DOHH2 (cell line): ENCODE measurements around the gene PRKD3.

ENCODE experiments used
- H3F3A ChIP-seq: fragments of 200-600 bp; sonication (generic), shearing (Covaris generic); 2 replicates; pipeline ENCODE4 v1.6.0; 2016; ENCODE audit warnings: antibody characterized with exemption, mild to moderate bottlenecking; ENCODE audit not compliant: control insufficient read depth, insufficient read depth
- H3K27ac ChIP-seq: fragments of 200-600 bp; sonication (generic); 2 replicates; pipeline ENCODE4 v1.5.1; 2014; ENCODE audit warnings: low read depth, mild to moderate bottlenecking, low read length, moderate library complexity
- H3K27me3 ChIP-seq: fragments of 200-600 bp; sonication (generic); 2 replicates; pipeline ENCODE4 v1.6.1; 2014; ENCODE audit warnings: mild to moderate bottlenecking, low read length, mixed read lengths; ENCODE audit not compliant: control insufficient read depth
- H3K36me3 ChIP-seq: fragments of 200-600 bp; sonication (generic); 2 replicates; pipeline ENCODE4 v1.6.1; 2014; ENCODE audit warnings: mild to moderate bottlenecking, low read length, moderate library complexity, mixed read lengths; ENCODE audit not compliant: control insufficient read depth
- H3K4me1 ChIP-seq: fragments of 200-600 bp; sonication (generic); 2 replicates; pipeline ENCODE4 v1.6.1; 2014; ENCODE audit warnings: mild to moderate bottlenecking, low read length, mixed read lengths; ENCODE audit not compliant: control insufficient read depth
- H3K4me2 ChIP-seq: fragments of 200-600 bp; sonication (generic); 2 replicates; pipeline ENCODE4 v1.6.0; 2014; ENCODE audit warnings: mild to moderate bottlenecking, low read length, moderate library complexity
- H3K4me3 ChIP-seq: fragments of 200-600 bp; sonication (generic); 2 replicates; pipeline ENCODE4 v1.5.1; 2014; ENCODE audit warnings: mild to moderate bottlenecking, low read length, mixed read lengths
- H3K79me2 ChIP-seq: fragments of 200-600 bp; sonication (generic); 2 replicates; pipeline ENCODE4 v1.6.1; 2014; ENCODE audit warnings: mild to moderate bottlenecking, low read length, mixed read lengths; ENCODE audit not compliant: control insufficient read depth
- H3K9me2 ChIP-seq: fragments of 200-600 bp; sonication (generic); replicated peaks from 2 replicates; pipeline ENCODE4 v1.6.1; 2014; ENCODE audit warnings: mild to moderate bottlenecking, low read length, mixed read lengths; ENCODE audit not compliant: control insufficient read depth
- H3K9me3 ChIP-seq: fragments of 200-600 bp; sonication (generic); 2 replicates; pipeline ENCODE4 v1.6.1; 2014; ENCODE audit warnings: antibody characterized with exemption, low read length, mixed read lengths; ENCODE audit not compliant: control insufficient read depth, insufficient read depth
- H4K20me1 ChIP-seq: fragments of 200-600 bp; sonication (generic); 2 replicates; pipeline ENCODE4 v1.6.0; 2014; ENCODE audit warnings: low read depth, mild to moderate bottlenecking, antibody characterized with exemption, low read length, moderate library complexity; ENCODE audit not compliant: control insufficient read depth, insufficient read depth
- EZH2phosphoT487 ChIP-seq: fragments of 200-600 bp; sonication (generic); IDR thresholded peaks from 2 replicates; pipeline ENCODE4 v1.6.1; 2017; ENCODE audit warnings: borderline replicate concordance, mild to moderate bottlenecking, antibody characterized with exemption, low read length, moderate library complexity, mixed read lengths
- TF ChIP-seq, protein P1 (sequence below): fragments of 200-600 bp; sonication (generic); IDR thresholded peaks from one replicate; pipeline ENCODE4 v1.5.1; 2014; ENCODE audit warnings: antibody characterized with exemption, mild to moderate bottlenecking, low read depth, low read length; ENCODE audit not compliant: poor library complexity, severe bottlenecking

PRKD3 gene

DNA sequence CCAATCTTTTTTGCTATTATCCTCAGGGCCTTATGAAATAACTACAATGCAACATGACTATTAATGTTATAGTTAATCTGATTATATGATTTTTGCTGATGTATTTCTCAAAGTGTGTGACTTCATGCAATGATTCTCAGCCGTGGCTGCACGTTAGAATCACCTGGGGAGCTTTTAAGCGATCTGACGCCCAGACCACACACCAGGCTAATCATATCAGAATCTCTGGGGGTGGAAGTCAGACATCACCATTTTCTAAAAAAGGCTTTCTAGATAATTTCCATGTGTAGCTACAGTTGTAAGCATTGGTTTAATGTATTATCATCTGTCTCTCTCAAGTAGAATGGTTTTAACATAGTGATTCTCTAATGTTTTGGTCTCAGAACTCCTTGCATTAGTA, 14.3 kb upstream of the PRKD3 start:
- Histone ChIP-seq H3K36me3 (no peaks in the 10 kb centered on the region), H3K27me3 (no peaks in the 10 kb centered on the region), H4K20me1 (no peaks in the 10 kb centered on the region), H3K9me2 (no peaks in the 10 kb centered on the region), H3K4me2 (peak overlapping the region; percentile 23; the same call in 1 of the 2 replicates), H3K4me3 (no peak overlapping the region), H3K79me2 (no peaks in the 10 kb centered on the region), H3K27ac (no peak overlapping the region), H3K4me1 (peaks cover 68% of the 10 kb centered on the region), H3K9me3 (no peaks in the 10 kb centered on the region), H3F3A (peaks cover 17% of the 10 kb centered on the region)
- TF ChIP-seq EZH2phosphoT487, result no peak
- TF ChIP-seq, protein P1, sequence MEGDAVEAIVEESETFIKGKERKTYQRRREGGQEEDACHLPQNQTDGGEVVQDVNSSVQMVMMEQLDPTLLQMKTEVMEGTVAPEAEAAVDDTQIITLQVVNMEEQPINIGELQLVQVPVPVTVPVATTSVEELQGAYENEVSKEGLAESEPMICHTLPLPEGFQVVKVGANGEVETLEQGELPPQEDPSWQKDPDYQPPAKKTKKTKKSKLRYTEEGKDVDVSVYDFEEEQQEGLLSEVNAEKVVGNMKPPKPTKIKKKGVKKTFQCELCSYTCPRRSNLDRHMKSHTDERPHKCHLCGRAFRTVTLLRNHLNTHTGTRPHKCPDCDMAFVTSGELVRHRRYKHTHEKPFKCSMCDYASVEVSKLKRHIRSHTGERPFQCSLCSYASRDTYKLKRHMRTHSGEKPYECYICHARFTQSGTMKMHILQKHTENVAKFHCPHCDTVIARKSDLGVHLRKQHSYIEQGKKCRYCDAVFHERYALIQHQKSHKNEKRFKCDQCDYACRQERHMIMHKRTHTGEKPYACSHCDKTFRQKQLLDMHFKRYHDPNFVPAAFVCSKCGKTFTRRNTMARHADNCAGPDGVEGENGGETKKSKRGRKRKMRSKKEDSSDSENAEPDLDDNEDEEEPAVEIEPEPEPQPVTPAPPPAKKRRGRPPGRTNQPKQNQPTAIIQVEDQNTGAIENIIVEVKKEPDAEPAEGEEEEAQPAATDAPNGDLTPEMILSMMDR, result no peak

DNA sequence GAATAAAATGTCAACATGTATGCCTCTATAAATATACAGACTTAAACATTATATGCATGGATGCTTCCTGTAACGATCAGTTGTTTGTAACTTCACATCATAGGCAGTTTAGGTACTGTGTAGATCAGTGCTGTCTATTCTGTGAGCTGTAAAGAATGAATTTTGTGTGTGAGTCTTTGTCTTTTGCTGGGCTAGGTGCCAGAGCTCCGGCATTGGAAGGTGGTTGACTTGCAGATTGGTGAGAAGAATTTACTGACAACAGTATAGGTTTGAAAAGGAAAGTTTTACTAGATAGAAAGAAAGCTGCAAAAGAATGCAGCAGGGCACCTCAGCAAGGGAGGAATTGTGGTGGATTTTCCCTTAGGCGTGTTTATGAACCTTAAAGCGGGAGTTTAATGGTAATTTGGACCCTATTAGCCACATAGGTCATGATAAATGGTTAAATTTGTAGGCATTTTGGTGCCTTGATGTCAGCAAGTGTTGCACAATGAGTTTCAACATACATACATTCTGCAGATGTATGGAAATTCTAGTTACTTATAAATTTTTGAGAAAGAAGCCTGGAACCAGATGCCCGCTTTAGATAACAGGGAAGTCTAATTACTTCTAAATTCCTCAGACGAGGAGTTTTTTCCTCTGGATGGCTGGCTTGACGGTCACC, 13.1 kb upstream of the PRKD3 start:
- 0 out of 2 replicates have a peak, but pooled peaks cover 6% of the 10 kb centered on the region for H3F3A ChIP-seq
- H3K9me3 ChIP-seq, result no peaks in the 10 kb centered on the region
- peak overlapping the region; percentile 68 for H3K4me2 ChIP-seq
- no peaks in the 10 kb centered on the region for H3K27me3 ChIP-seq
- no peak for TF ChIP-seq EZH2phosphoT487
- TF ChIP-seq, protein P1, result no peak
- no peaks in the 10 kb centered on the region for H3K36me3 ChIP-seq
- H3K9me2 ChIP-seq, result no peaks in the 10 kb centered on the region
- H4K20me1 ChIP-seq, result no peaks in the 10 kb centered on the region
- peaks cover 68% of the 10 kb centered on the region for H3K4me1 ChIP-seq
- peak overlapping the region; percentile 50 for H3K4me3 ChIP-seq
- no peaks in the 10 kb centered on the region for H3K79me2 ChIP-seq
- H3K27ac ChIP-seq, result peak overlapping the region; percentile 29

DNA sequence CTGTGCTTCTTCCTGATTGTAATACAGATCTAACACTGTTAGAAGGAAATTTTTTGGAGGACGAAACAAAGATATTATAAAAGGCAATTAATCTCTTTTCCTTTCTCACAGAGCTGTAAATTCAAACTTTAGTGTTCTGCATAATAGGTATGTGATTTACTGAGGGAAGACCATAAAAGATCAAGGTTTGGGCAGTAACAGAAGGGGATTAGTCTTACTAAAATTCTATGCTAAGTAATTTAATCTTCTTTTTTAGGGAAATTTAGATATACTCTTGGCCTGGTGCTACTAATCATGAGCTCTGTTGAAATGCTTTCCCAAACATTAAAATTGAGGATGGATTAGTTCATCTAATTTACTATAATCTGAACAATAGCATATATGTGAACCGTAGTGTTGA, 11.0 kb upstream of the PRKD3 start:
- Histone ChIP-seq H3F3A (0 out of 2 replicates have a peak, but pooled peaks cover 6% of the 10 kb centered on the region), H3K4me1 (peaks cover 70% of the 10 kb centered on the region), H3K27ac (peak overlapping the region; percentile 80), H3K79me2 (no peaks in the 10 kb centered on the region), H3K4me2 (peak overlapping the region; percentile 68), H4K20me1 (no peaks in the 10 kb centered on the region), H3K9me3 (no peaks in the 10 kb centered on the region), H3K9me2 (no peaks in the 10 kb centered on the region), H3K36me3 (no peaks in the 10 kb centered on the region), H3K4me3 (peak overlapping the region; percentile 43), H3K27me3 (no peaks in the 10 kb centered on the region)
- TF ChIP-seq EZH2phosphoT487, result no peak
- TF ChIP-seq, protein P1, result no peak
